ENCODE measurements around the gene MCOLN1.

DNA sequence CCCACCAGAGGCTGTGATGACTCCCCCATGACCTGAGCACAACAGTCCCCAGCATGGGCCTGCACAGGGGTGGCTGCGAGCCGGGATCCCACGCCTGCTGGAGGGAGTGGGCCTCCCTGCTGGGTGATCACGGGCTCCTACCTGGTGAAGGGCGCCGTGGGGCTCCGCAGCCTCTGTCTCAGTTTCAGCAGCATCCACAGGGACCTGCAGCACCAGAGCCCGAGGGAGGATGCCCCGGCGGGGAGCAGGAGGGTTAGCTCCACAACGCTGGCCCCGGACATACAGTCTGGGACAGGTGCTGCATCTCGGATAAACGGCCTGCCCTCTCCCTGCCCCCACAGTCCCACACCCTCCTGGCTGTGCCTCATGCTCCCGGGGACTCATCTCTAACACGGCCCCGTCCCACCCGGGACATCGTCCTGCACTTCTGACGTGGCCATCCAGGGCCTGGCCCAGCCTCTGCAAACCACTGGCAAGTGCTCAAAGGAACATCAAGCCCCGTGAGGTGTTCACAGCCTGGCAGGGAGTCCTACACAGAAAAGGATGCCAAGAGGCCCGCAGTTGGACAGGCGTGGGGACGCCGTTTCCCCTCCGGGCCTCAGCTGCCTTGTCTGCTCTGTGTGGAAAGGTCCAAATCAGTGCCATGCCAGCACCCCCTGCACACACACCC lies 44.1 kb upstream of the MCOLN1 start:
- TF ChIP-seq, protein P1, sequence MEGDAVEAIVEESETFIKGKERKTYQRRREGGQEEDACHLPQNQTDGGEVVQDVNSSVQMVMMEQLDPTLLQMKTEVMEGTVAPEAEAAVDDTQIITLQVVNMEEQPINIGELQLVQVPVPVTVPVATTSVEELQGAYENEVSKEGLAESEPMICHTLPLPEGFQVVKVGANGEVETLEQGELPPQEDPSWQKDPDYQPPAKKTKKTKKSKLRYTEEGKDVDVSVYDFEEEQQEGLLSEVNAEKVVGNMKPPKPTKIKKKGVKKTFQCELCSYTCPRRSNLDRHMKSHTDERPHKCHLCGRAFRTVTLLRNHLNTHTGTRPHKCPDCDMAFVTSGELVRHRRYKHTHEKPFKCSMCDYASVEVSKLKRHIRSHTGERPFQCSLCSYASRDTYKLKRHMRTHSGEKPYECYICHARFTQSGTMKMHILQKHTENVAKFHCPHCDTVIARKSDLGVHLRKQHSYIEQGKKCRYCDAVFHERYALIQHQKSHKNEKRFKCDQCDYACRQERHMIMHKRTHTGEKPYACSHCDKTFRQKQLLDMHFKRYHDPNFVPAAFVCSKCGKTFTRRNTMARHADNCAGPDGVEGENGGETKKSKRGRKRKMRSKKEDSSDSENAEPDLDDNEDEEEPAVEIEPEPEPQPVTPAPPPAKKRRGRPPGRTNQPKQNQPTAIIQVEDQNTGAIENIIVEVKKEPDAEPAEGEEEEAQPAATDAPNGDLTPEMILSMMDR (conservative IDR thresholded peaks at IDR 0.05; ENCODE audit: low read depth, low read length) = no peak
- no peak for TF ChIP-seq EZH2 (IDR thresholded peaks at IDR 0.05; ENCODE audit: borderline replicate concordance, low read depth, low read length, poor library complexity, severe bottlenecking)

All from A673 (cell line).